Kidney capillary endothelial cell (primary cell): ENCODE data around the gene TFB1M.
"Not testable (repeated sequence)": the region's sequence is repeated elsewhere in the genome, so short reads cannot be mapped to it uniquely, and the experiment has no call there.

ENCODE experiments used
- DNase-seq: peaks from one replicate; pipeline ENCODE4 v3.0.0-alpha.2; 2018; ENCODE audit warnings: low spot score

TFB1M gene

DNA sequence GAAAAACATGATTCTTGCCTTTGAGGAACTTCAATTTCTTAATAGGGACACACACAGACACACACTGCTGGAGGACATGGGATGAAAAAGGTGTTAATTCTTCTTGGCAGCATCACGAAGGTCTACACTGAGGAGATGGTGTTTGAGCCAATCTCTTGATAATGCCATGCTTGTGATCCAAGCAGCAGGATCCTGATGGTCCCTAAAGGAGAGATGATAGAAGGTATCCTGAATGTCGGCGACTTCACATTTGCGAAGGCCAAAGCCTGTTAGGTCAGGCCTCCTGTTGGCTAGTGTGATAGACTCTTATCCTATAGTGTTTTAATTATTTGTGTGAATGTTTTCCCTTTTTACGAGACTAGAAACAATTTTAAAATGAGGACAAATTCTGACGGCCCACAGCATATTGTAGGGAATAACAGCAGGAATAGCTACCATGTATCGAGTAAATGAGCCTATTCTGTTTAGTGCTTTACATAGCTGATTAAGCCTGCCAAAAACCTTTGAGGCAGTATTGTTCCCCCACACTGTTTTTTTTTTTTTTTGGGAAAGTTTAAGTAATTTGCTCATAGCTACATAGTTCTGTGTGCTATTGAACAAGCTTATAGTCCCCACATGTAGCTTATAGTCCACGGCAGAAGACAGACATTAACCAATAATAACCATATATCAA, 15.3 kb upstream of the TFB1M start:
- DNase-seq: no peak

DNA sequence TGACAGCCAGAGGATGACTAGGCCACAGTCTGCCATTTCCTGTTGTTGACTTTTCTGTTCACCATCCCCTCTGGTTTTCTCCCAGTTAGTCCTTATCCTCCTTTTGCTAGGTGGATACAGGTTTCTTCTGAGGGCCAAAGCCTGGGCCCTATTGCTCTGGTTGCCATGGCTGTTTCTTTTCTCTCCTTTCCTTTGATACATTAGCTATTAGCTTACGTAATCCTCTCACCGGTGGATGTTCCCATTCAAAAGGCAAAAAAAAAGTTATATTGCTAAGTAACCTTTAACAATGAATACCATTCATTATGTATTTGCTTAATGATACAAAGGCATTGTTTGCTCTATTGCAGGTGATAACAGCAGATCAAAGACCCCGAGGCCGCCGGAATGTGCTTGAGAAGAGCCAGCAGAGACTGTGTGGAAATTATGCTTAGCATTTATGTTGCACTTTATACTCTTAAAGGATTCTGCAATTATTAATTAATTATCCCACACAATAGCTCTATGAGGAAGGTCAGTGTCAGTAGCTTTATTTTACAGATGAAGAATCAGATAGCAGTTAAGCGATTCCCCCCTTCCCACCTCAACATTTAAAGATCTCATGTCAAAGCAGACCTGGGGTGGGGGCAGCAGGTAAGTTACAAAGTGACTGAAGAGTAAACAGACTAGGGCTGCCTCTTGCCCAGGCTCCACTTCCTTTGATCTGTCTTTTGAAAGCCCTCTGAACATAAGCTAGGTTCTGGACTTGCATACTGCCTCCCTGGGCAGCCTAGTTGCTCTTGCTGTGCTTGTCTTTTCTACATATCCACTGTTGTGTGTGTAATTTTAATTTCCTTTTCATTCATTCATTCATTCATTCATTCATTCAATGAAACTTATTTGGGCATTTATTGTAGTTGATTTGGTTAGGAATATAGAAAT, 14.5 kb upstream of the TFB1M start:
- no peak for DNase-seq

DNA sequence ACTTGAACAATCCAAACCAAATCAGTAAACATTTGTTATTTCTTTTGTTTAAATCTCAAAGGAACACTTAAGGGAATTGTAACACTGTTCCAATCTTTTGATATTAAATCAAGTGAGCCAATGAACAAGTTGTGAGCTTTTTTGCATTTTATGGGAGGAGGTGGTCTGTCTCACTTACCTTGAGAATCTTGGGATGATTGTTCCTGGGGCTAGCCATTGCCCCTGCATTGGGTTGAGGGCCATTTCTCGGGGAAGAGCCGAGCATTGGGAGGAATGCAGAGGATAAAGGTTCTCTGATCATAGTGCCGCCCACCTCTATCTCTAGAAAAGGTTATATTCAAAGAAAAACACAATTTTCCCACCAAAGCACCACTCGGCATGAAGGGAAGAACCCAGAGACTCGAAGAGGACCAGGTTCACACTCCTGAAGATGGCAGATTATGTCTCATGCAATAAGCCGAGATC, 13.8 kb upstream of the TFB1M start:
- no peak for DNase-seq

DNA sequence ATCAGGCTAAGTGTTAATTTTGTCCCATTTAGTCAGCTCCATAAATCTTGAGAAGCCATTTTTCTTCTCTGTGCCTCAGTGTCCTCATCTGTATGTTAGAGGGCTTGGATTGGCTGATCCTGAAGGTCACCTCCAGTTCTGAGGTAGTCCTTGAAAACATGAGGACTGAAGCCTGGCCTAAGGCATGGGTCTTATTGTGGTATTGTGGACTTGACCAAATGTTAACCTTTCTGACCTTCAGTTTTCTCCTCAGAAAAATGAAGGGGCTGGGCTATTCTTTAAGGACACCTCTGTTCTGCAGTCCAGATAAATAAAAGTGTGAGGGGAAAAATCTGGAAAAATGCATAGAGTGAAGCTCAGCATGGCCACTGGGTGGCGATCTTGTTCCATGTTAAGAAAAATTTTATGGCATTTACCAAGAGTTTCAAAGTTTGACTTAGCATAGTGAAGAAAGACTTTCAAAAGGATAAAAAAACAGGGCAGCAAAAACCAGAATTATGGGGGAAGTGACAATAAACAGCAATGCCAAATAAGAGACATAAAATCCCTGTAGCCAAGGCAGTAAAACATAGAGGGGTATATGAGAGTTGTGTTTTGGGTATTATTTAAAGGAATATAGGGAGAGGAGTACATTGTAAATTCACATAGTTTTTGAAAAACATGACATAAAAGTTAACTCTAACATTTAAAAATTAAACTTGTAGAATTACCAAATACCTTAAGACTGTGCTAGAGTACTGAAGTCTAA, 13.2 kb upstream of the TFB1M start:
- DNase-seq: peak; percentile 74

DNA sequence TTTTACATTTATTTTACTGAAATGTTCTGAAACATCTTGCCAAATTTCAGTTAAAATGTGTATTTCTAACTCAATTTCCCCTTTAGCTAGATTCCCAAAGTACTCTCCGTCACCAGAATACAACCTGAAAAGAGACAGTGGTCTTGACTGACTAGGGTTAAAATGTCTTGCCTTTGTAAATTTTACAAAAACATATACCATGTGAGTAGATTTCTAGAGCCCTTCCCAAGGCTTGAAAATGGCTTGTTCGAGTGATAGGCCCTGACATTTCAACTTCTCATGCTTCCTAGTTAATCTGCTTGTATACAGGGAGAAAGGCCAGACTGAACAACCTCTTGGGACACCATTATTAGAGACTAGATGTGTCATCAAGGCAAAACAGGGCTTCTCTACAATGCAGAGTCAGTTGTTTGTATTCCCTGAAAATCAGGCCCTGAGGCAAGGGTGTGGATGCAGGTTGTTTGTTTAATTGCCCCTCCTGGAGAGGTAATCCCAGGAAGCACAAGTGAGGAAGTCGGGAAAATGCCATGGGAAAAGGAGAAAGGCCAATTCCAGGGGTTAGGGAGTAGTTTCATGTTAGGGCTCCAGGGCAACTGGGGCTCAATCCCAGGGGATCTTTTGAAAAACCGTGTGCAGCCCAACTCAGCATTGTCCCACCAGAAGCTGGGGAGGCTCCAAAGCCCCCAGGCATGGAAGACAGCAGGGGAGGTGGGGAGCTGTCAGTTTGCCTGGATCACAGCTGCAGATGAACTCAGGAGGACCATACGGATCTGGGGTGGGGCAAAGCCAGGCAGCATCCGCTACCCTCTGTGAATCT, 11.6 kb upstream of the TFB1M start:
- no peak for DNase-seq

DNA sequence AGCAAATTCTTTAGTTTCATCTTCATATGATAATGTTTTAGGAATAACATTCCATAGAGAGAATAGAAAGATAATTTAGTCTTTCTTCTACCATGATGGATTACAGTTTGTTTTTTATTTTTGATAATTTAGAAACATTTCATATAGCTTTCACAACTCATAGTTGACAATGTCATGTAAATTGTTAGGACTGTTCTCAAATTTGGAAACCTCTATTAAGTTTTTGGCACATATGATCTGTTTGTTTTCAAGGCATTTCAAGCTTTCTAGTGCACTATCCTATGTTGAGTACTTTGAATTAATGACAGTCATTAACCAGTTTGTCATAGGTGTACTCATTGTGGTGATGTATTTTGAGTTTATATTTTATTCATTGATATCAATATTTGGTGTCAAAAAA, 10.7 kb upstream of the TFB1M start:
- no peak for DNase-seq

DNA sequence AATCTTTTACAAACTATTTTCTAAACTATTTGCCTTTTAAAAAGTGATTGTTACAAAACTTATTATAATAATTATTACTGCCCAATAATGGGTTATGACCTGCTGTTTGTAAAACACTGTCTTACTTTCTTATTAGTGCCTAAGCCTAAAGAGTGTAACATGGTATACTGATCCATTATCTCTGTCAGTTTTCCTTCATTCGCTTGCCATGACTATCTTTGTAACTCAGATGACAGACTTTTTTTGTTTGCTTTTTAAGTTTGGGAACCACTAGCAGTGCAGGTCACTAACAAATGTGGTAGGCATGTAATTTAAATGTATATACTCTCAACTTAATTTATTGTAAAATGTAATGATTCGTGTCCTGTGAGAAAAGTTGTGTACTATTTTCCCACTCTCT, 9.9 kb upstream of the TFB1M start:
- DNase-seq: no peak

DNA sequence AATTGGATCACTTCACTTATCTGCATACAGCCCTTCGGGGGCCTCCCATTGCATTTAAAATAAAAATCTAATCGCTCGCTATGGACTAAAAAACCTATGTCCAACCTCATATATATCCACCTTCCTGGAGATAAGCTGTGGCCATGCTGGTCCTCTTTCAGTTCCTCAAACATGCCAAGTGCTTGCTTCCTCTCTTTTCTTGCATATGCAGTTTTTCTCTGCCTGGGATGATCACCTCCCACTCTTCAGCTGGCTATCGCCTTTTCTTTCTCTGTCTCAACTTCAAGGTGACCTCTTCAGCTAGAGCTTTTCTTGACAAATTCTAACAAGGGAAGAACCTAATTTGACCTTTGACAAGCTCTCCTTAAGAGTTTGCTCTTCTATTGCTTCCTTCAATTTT, 5.6 kb upstream of the TFB1M start:
- no peak for DNase-seq

DNA sequence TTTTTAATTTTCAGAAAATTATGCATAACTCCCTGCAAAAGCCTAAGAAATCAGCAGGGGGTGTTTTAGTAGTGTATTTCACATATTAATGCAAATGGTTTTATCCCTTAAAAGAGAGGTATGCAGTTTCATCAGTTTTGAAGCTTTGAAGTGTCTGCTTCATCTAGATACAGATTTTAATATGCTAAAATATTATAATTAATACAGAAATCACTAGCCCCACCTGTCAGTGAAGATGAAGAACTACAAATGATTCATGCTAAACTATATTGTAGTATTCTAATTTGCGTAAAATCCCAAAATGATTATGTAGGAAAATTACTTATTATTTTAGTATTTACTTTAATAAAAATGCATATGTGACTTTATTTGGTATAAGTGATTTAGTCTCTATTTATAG, 2.9 kb upstream of the TFB1M start:
- no peak for DNase-seq

DNA sequence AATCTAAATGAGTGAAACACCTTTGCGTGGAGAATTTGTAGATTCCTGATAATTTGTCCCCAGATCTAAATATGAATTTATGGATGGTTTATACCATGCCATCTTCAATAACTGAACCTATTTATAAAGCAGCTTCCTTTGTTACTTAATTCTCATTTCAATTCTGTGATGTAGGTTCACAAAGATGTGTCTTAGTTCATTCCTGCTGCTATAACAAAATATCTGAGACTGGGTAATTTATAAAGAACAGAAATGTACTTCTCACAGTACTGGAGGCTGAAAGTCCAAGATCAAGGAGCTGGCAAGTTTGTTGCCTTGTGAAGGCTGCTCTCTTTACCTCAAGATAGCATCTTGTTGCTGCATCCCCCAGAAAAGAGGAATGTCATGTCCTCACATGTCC, 2.1 kb upstream of the TFB1M start:
- DNase-seq: no peak

DNA sequence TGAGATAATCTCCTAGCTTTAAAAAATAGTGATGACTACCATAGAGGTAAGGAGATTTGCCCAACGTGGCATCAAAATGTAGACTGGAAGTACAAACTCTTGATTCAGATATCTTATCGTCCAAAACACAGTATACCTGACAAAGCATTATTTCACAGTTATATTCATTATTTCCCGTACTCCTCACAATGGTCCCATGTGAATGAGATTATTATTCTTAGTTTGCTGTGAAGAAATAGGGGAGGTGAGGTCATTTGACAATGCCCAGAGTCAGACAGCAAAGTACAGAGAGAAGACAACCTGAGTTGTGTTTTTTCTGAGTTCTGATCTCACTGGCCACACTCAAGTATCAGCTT, 1.2 kb upstream of the TFB1M start:
- no peak for DNase-seq

DNA sequence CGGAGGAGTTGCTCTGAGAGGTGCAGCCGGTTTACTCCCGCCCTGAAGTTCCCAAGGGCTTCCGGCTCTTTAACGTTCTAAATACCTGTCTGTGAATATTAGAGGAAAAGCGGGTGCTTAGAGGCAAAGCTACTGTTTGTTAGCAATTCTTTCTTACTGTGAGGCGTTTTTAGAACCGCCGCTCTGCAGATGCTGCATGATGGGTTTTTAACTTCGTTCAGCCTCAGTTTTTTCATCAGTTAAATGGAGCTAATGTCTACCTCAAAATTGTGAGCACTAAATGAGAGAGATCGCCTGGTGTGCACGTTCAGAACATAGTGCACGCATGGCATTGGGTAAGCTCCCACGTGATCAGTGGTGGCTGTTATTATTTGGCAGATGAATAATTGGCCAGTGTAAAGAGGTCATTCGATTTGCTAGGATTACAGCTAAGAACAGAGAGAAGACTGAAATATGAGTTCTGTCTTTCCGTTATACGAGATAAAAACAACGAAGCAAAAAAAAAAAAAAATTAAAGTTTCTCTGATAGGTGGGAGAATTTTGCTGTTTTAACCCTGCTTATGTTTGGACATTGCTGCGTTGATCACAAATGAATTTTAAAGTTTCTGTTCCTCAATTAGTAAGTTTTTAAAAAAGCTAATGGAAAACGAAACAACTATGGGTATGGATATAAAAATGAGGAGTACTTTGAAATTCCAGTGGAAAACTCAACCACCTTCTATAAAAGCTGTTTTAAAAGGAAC, 660 bp upstream of the TFB1M start:
- DNase-seq: peak; percentile 76

DNA sequence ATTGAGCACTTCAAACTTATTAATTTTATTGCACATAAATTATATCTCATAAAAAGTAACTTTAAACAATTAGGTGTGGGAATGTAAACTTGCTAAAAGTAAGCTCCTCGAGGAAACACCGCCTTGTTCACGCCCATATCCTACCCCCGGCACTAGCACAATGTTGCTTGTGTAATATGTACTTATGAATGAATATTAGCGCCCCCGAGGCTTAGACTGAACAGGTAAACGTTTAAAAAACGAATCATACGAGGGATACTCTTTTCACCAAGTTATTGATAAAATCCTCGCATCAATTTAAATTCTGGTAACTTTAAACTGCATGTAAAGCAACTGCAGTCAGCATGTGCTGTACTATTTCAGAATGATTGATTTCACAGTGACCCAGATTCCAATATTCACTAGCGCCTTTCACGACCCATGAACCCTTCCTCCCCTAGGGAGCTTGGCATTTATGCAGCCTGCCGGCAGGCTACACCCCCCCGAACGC, 637 bp downstream of the TFB1M start:
- no peak for DNase-seq

DNA sequence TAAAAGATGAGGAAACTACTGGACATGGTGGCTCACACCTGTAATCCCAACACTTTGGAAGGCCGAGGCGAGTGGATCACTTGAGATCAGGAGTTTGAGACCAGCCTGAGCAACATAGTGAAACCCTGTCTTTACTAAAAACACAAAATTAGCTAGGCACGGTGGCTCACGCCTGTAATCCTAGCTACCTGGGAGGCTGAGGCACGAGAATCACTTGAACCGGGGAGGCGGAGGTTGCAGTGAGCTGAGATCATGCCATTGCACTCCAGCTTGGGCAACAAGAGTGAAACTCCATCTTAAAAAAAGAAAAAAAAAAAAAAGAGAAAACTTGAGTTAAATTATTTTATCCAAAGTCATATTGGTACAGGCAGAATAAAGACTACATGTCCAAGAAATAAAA, 1.3 kb downstream of the TFB1M start:
- not testable (repeated sequence) for DNase-seq

DNA sequence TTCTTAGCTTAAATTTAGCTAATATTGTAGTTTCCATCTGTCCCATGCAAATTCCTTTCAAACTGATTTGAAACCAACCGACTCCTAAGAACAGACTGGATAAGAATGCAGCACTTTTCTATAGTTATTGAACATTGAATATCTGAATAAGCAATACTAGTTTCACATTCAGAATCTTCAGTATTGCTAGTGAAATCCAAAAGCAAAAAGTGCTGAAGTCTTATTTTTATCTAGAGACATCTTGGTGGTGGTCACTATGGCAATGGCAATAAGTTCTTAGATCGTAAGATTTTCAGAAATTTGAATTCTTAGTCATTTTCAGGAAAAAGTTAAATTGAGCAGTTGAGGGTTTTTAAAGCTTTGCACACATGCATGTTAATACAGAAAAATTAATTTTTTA, 2.7 kb downstream of the TFB1M start:
- no peak for DNase-seq

DNA sequence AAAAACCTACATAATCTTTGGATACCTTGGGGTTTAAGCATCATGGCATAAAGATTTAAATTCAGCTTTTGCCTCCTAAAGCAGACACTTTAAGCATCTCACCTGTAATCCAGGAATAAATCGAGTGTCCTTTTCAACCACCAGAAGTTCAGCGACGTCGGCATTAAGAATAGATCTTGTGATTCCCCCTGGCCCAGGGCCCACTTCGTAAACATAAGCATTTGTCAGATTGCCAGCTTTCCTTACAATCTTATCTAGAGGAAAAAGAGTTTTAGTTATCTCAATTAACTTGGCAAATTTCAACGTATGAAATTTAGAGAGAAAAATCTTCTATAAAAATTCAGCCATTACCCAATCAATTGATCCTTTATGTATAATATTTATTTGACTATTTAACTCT, 3.2 kb downstream of the TFB1M start:
- peak; percentile 34 for DNase-seq

DNA sequence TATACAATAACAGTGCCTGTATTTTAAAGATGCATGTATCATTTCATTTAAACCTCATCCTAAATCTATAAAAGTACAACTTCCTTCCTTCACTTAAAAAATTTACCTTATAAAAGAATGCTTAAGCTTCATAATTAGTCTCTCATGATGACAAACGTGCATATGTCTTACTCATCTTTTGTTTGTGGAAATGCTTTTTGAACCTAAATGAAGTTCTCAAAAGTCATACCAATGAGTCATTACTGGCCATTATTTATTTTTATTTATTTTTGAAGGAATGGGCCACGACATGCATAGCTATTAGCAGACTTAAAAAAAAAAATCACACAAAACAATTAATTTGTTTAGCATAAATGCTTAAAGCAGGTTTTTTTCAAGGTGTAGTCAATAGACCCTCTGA, 3.7 kb downstream of the TFB1M start:
- peak; percentile 80 for DNase-seq

DNA sequence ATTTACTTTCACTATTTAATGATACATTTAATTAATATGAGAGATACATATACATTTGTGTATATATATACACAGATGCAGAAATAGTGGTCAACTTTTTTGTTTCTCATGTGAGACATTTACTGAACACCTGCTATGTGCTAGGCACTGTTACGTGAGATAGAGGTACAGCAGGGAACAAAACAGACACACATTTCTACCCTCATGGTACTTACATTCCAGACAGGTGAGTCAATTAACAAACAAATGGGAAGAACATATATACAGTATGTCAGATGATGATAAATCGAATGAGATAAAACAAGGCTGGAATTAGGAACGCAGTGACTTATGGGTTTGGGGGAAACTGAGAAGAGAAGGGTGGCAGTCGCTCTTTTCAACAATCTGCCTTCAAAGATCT, 5.1 kb downstream of the TFB1M start:
- no peak for DNase-seq

DNA sequence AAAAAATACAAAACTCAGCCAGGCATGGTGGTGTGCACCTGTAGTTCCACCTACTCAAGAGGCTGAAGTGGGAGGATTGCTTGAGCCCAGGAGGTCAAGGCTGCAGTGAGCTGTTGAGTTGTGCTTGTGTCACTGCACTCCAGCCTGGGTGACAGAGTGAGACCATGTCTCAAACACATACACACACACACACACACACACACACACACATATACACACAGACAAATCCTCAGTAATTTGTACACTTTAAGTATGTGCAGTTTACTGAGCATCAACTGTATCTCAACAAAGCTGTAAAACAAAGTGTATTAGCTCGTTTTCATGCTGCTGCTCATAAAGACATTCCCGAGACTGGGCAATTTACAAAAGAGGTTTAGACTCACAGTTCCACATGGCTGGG, 7.3 kb downstream of the TFB1M start:
- no peak for DNase-seq

DNA sequence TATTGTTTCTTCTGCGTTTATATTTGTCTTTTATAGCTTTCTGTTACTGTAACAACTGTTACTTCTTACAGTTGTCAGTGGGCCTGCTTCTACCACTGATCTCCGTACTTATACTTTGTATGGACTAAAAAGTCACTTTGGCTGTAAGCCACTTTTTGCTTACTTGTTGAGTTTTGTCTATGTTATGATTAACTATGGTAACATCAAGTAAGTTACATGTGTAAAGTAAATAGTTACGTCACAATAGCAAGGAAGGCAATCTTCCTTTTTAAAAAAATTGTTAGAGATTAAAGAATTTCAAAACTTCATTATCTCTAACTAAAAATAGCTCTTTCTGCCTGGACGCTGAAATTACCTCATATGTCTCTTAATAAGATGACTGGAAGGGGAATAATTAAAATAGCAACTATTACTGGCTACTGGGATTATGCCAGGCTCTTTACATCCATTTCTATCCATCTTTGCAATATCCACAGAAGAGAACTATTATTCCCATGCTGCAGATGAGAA, 10.9 kb downstream of the TFB1M start:
- DNase-seq: no peak

DNA sequence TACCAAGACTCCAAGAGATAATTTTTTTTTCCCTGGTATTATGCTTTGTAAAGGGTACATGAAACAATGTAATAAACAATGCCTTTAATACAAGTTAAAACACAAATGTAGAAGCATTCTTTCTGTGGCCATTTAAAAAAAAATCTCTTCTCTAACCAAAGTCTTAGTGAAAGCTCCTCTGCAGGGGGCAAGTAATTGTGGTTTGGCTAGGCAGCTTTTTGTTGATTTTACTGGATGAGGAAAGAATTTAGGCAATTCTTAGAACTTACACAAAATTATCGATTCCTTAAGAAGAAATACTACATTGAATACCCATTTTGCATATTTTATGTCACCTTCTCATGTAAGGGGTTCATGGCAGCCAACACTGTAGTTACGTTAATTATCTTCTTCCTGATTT, 12.4 kb downstream of the TFB1M start:
- DNase-seq: no peak
